DND-41 (cell line): ENCODE results near the gene GDA.

Experiments
- EZH2 ChIP-seq: IDR thresholded peaks from 3 replicates; pipeline ENCODE4 v1.6.1; 2012; ENCODE audit warnings: borderline replicate concordance, low read depth, mild to moderate bottlenecking, moderate library complexity, low read length, inconsistent platforms; ENCODE audit not compliant: severe bottlenecking
- TF ChIP-seq, protein P1 (sequence below): IDR thresholded peaks from 2 replicates; pipeline ENCODE4 v1.5.1; 2012; ENCODE audit warnings: borderline replicate concordance, low read length, moderate library complexity, mild to moderate bottlenecking; ENCODE audit not compliant: poor library complexity, severe bottlenecking; ENCODE audit errors: extremely low read depth

DNA sequence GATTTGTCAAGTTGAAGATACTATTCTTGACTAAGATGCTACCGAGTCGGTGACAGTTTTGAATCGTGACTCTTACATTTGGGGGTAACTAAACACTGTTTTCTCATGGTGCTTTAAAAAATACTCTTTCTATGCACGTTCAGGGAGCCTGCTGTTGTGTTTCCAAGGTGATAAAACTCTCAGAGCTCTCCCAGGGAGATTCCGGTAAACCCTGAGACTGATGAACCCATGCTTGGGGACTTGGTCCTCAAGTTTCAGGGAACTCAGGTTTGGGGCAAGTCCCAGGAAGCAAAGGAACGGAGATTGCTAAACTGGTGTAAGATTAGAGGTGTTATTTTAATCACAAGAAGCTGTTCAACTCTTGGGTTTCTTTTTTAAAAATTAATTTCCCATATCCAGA lies 1.4 kb downstream of the GDA start:
- TF ChIP-seq, protein P1, sequence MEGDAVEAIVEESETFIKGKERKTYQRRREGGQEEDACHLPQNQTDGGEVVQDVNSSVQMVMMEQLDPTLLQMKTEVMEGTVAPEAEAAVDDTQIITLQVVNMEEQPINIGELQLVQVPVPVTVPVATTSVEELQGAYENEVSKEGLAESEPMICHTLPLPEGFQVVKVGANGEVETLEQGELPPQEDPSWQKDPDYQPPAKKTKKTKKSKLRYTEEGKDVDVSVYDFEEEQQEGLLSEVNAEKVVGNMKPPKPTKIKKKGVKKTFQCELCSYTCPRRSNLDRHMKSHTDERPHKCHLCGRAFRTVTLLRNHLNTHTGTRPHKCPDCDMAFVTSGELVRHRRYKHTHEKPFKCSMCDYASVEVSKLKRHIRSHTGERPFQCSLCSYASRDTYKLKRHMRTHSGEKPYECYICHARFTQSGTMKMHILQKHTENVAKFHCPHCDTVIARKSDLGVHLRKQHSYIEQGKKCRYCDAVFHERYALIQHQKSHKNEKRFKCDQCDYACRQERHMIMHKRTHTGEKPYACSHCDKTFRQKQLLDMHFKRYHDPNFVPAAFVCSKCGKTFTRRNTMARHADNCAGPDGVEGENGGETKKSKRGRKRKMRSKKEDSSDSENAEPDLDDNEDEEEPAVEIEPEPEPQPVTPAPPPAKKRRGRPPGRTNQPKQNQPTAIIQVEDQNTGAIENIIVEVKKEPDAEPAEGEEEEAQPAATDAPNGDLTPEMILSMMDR: no peak
- no peak for TF ChIP-seq EZH2
